ENCODE measurements around the gene LMBR1.
"Not testable (repeated sequence)": the region's sequence is repeated elsewhere in the genome, so short reads cannot be mapped to it uniquely, and the experiment has no call there.

Gene LMBR1

GRCh38 chr7:156845379-156846101, 47.4 kb downstream of the LMBR1 start:
- Histone ChIP-seq H3K4me3 (ENCODE audit: low read length) (no peak overlapping the region), H3K36me3 (ENCODE audit: control insufficient read depth, insufficient read depth, low read length) (no peaks in the 10 kb centered on the region), H3K27ac (ENCODE audit: low read length) (no peak overlapping the region), H3K27me3 (ENCODE audit: control insufficient read depth, insufficient read depth, low read length) (no peaks in the 10 kb centered on the region), H3K4me1 (ENCODE audit: control insufficient read depth, insufficient read depth, low read length) (no peaks in the 10 kb centered on the region), H3K9me3 (ENCODE audit: control insufficient read depth, insufficient read depth, low read length) (no peaks in the 10 kb centered on the region)
- WGBS (ENCODE audit: insufficient coverage, insufficient read length), result no CpG with 5 or more reads among the region's 5 CpGs
- no peak for DNase-seq (ENCODE audit: low read depth, low spot score)

GRCh38 chr7:156843582-156843981, 49.4 kb downstream of the LMBR1 start:
- not testable (repeated sequence) for H3K4me3 ChIP-seq (ENCODE audit: low read length); H3K27me3 ChIP-seq (ENCODE audit: control insufficient read depth, insufficient read depth, low read length); DNase-seq (ENCODE audit: low read depth, low spot score); H3K36me3 ChIP-seq (ENCODE audit: control insufficient read depth, insufficient read depth, low read length); H3K4me1 ChIP-seq (ENCODE audit: control insufficient read depth, insufficient read depth, low read length); H3K27ac ChIP-seq (ENCODE audit: low read length); H3K9me3 ChIP-seq (ENCODE audit: control insufficient read depth, insufficient read depth, low read length)
- no CpG with 5 or more reads among the region's 6 CpGs for WGBS (ENCODE audit: insufficient coverage, insufficient read length)

DNA sequence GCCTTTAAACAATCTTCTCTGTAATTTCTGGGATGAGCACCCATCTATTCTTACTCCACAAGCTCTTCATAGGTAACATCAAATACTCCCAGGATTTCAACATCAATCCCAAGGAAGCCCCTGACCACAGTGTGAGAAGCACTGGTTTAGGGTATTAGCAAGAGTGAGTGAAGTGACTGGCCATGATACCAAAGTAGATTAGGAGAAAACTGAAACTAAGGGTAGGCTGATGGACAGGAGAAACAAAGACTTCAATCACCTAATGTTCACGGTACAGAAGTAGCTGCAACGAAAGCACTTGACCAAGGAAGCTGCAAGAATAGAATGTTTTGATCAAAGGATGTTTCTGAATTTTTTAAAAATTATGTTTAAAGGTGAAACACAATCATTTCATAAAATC, 49.8 kb downstream of the LMBR1 start:
- H3K9me3 ChIP-seq (ENCODE audit: control insufficient read depth, insufficient read depth, low read length), result no peaks in the 10 kb centered on the region
- no peak overlapping the region for H3K27ac ChIP-seq (ENCODE audit: low read length)
- no peaks in the 10 kb centered on the region for H3K36me3 ChIP-seq (ENCODE audit: control insufficient read depth, insufficient read depth, low read length)
- H3K27me3 ChIP-seq (ENCODE audit: control insufficient read depth, insufficient read depth, low read length), result no peaks in the 10 kb centered on the region
- H3K4me3 ChIP-seq (ENCODE audit: low read length), result no peak overlapping the region
- DNase-seq (ENCODE audit: low read depth, low spot score), result no peak
- no CpG with 5 or more reads among the region's 2 CpGs for WGBS (ENCODE audit: insufficient coverage, insufficient read length)
- H3K4me1 ChIP-seq (ENCODE audit: control insufficient read depth, insufficient read depth, low read length), result no peaks in the 10 kb centered on the region

DNA sequence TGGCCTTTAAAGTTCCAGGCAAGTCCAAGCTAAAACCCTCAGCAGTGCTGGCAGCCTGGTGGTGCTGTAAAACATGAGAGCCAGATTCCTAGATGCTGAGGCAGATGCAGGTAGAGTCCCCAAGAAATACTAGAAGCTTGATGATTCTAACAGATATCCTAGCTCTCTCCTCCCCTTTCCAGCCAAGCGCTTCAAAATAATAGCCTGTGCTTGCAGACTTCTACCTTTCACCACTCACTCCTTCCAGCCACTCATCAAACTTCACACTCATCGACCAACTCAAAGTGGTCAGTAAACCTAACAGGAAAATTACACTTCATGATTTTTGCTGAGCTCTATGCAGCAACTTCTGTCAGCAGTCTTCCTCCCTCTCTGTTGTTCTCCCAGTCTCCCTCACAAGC, 50.2 kb downstream of the LMBR1 start:
- WGBS (ENCODE audit: insufficient coverage, insufficient read length), result no CpG with 5 or more reads among the region's 2 CpGs
- no peaks in the 10 kb centered on the region for H3K36me3 ChIP-seq (ENCODE audit: control insufficient read depth, insufficient read depth, low read length)
- H3K27me3 ChIP-seq (ENCODE audit: control insufficient read depth, insufficient read depth, low read length), result no peaks in the 10 kb centered on the region
- H3K9me3 ChIP-seq (ENCODE audit: control insufficient read depth, insufficient read depth, low read length), result no peaks in the 10 kb centered on the region
- H3K4me3 ChIP-seq (ENCODE audit: low read length), result no peak overlapping the region
- H3K4me1 ChIP-seq (ENCODE audit: control insufficient read depth, insufficient read depth, low read length), result no peaks in the 10 kb centered on the region
- DNase-seq (ENCODE audit: low read depth, low spot score), result no peak
- H3K27ac ChIP-seq (ENCODE audit: low read length), result no peak overlapping the region

GRCh38 chr7:156842317-156842716, 50.7 kb downstream of the LMBR1 start:
- Histone ChIP-seq H3K27ac (ENCODE audit: low read length) (no peak overlapping the region), H3K36me3 (ENCODE audit: control insufficient read depth, insufficient read depth, low read length) (no peaks in the 10 kb centered on the region), H3K4me3 (ENCODE audit: low read length) (no peak overlapping the region), H3K4me1 (ENCODE audit: control insufficient read depth, insufficient read depth, low read length) (no peaks in the 10 kb centered on the region), H3K9me3 (ENCODE audit: control insufficient read depth, insufficient read depth, low read length) (no peaks in the 10 kb centered on the region), H3K27me3 (ENCODE audit: control insufficient read depth, insufficient read depth, low read length) (no peaks in the 10 kb centered on the region)
- WGBS (ENCODE audit: insufficient coverage, insufficient read length), result 86% methylated on average over 4 of the region's 5 CpGs
- no peak for DNase-seq (ENCODE audit: low read depth, low spot score)

- H3K27ac ChIP-seq (ENCODE audit: low read length), result no peak overlapping the region
Measured at GRCh38 chr7:156841497-156841896, 51.5 kb downstream of the LMBR1 start.

GRCh38 chr7:156840134-156840533, 52.8 kb downstream of the LMBR1 start:
- H3K9me3 ChIP-seq (ENCODE audit: control insufficient read depth, insufficient read depth, low read length), result no peaks in the 10 kb centered on the region
- H3K4me3 ChIP-seq (ENCODE audit: low read length), result no peak overlapping the region
- no peak overlapping the region for H3K27ac ChIP-seq (ENCODE audit: low read length)
- no CpG with 5 or more reads among the region's 5 CpGs for WGBS (ENCODE audit: insufficient coverage, insufficient read length)
- no peaks in the 10 kb centered on the region for H3K4me1 ChIP-seq (ENCODE audit: control insufficient read depth, insufficient read depth, low read length)
- no peaks in the 10 kb centered on the region for H3K36me3 ChIP-seq (ENCODE audit: control insufficient read depth, insufficient read depth, low read length)
- DNase-seq (ENCODE audit: low read depth, low spot score), result no peak
- no peaks in the 10 kb centered on the region for H3K27me3 ChIP-seq (ENCODE audit: control insufficient read depth, insufficient read depth, low read length)

More at GRCh38 chr7:156841497-156841896, 51.5 kb downstream of the LMBR1 start:
- Histone ChIP-seq H3K36me3 (ENCODE audit: control insufficient read depth, insufficient read depth, low read length) (no peaks in the 10 kb centered on the region), H3K4me3 (ENCODE audit: low read length) (no peak overlapping the region), H3K27me3 (ENCODE audit: control insufficient read depth, insufficient read depth, low read length) (no peaks in the 10 kb centered on the region), H3K9me3 (ENCODE audit: control insufficient read depth, insufficient read depth, low read length) (no peaks in the 10 kb centered on the region), H3K4me1 (ENCODE audit: control insufficient read depth, insufficient read depth, low read length) (no peaks in the 10 kb centered on the region)
- no peak for DNase-seq (ENCODE audit: low read depth, low spot score)
- WGBS (ENCODE audit: insufficient coverage, insufficient read length), result 100% methylated on average over 1 of the region's 2 CpGs

DNA sequence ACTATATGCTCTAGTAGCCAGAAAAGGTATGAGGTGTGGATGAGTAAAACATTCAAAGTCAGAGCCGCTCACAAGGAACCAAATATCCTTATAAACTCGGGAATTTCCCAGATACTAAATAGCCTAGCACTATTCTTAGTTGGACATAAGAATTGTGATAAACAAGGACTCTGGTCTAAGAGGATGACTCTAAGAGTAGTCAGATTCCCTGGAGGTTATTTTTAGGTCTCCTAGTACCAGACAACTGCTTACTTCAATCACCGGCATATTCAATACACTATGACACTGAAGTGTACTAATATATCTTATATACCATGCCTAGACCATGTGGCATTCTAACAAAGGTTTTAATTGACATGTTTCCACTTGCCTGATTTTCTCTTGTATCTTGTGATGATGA, 56.5 kb downstream of the LMBR1 start:
- no peak overlapping the region for H3K27ac ChIP-seq (ENCODE audit: low read length)
- no peaks in the 10 kb centered on the region for H3K36me3 ChIP-seq (ENCODE audit: control insufficient read depth, insufficient read depth, low read length)
- no peak overlapping the region for H3K4me3 ChIP-seq (ENCODE audit: low read length)
- DNase-seq (ENCODE audit: low read depth, low spot score), result no peak
- H3K27me3 ChIP-seq (ENCODE audit: control insufficient read depth, insufficient read depth, low read length), result no peaks in the 10 kb centered on the region
- H3K4me1 ChIP-seq (ENCODE audit: control insufficient read depth, insufficient read depth, low read length), result no peaks in the 10 kb centered on the region
- no peaks in the 10 kb centered on the region for H3K9me3 ChIP-seq (ENCODE audit: control insufficient read depth, insufficient read depth, low read length)
- WGBS (ENCODE audit: insufficient coverage, insufficient read length), result no CpG with 5 or more reads among the region's 3 CpGs

GRCh38 chr7:156834462-156834861, 58.5 kb downstream of the LMBR1 start:
- Histone ChIP-seq H3K4me1 (ENCODE audit: control insufficient read depth, insufficient read depth, low read length) (no peaks in the 10 kb centered on the region), H3K27ac (ENCODE audit: low read length) (no peak overlapping the region), H3K27me3 (ENCODE audit: control insufficient read depth, insufficient read depth, low read length) (no peaks in the 10 kb centered on the region), H3K4me3 (ENCODE audit: low read length) (no peak overlapping the region), H3K36me3 (ENCODE audit: control insufficient read depth, insufficient read depth, low read length) (peaks cover 2% of the 10 kb centered on the region; the same call in 1 of the 2 replicates), H3K9me3 (ENCODE audit: control insufficient read depth, insufficient read depth, low read length) (no peaks in the 10 kb centered on the region)
- no CpG with 5 or more reads among the region's 3 CpGs for WGBS (ENCODE audit: insufficient coverage, insufficient read length)
- DNase-seq (ENCODE audit: low read depth, low spot score), result no peak

- Histone ChIP-seq H3K4me3 (ENCODE audit: low read length) (no peak overlapping the region), H3K27me3 (ENCODE audit: control insufficient read depth, insufficient read depth, low read length) (no peaks in the 10 kb centered on the region), H3K4me1 (ENCODE audit: control insufficient read depth, insufficient read depth, low read length) (no peaks in the 10 kb centered on the region), H3K27ac (ENCODE audit: low read length) (no peak overlapping the region), H3K36me3 (ENCODE audit: control insufficient read depth, insufficient read depth, low read length) (peaks cover 2% of the 10 kb centered on the region; the same call in 1 of the 2 replicates), H3K9me3 (ENCODE audit: control insufficient read depth, insufficient read depth, low read length) (no peaks in the 10 kb centered on the region)
- no peak for DNase-seq (ENCODE audit: low read depth, low spot score)
- WGBS (ENCODE audit: insufficient coverage, insufficient read length), result no CpG with 5 or more reads among the region's 4 CpGs
Measured at GRCh38 chr7:156833312-156833711, 59.7 kb downstream of the LMBR1 start.

All from iPS DF 6.9 (cell line).